OCI-LY7 (cell line): ENCODE data around the gene SEPTIN10. TPM values are rescaled to one million over a fixed set of nuclear protein-coding genes. Genes with fewer than 3 reads are reported as not detected.

Source experiments
- BruUV-seq: library from RNA; stranded (reverse); fragments of 400-500 nt; replicated peaks from 2 replicates; lab custom pipeline; 2021; lab: Mats Ljungman, UMichigan
- CTCF ChIA-PET: fragments of 300-600 bp; sonication (Branson Sonifier 250); formaldehyde crosslinking; loops from one replicate; lab custom pipeline; 2022; ENCODE audit warnings: antibody characterized with exemption; ENCODE audit not compliant: unreplicated experiment; lab: Charles Lee
- POLR2A ChIA-PET: fragments of 300-600 bp; sonication (Branson Sonifier 250); formaldehyde crosslinking; loops from one replicate; lab custom pipeline; 2022; ENCODE audit warnings: antibody characterized with exemption; lab: Charles Lee
- DNase-seq: peaks from one replicate; pipeline ENCODE4 v3.0.0-alpha.2; 2015; ENCODE audit warnings: low spot score
- H2AFZ ChIP-seq: fragments of 200-600 bp; sonication (generic), shearing (Covaris generic); 2 replicates; pipeline ENCODE4 v1.6.1; 2014; ENCODE audit warnings: mild to moderate bottlenecking, antibody characterized with exemption, low read length, moderate library complexity
- H3K27ac ChIP-seq: fragments of 200-600 bp; sonication (generic); 2 replicates; pipeline ENCODE4 v1.5.1; 2014; ENCODE audit warnings: mixed run types, low read depth, mild to moderate bottlenecking, moderate library complexity, low read length, inconsistent platforms; ENCODE audit not compliant: poor library complexity, severe bottlenecking
- H3K36me3 ChIP-seq: fragments of 200-600 bp; sonication (generic); 2 replicates; pipeline ENCODE4 v1.6.1; 2014; ENCODE audit warnings: mild to moderate bottlenecking, antibody characterized with exemption, low read length, moderate library complexity, mixed read lengths; ENCODE audit not compliant: insufficient read depth
- H3K4me1 ChIP-seq: fragments of 200-600 bp; sonication (generic); 2 replicates; pipeline ENCODE4 v1.5.1; 2014; ENCODE audit warnings: mild to moderate bottlenecking, low read length; ENCODE audit not compliant: insufficient read depth, poor library complexity, severe bottlenecking
- H3K4me2 ChIP-seq: fragments of 200-600 bp; sonication (generic); 2 replicates; pipeline ENCODE4 v1.6.1; 2014; ENCODE audit warnings: mild to moderate bottlenecking, low read length
- H3K4me3 ChIP-seq: fragments of 200-600 bp; sonication (generic); 2 replicates; pipeline ENCODE4 v1.5.1; 2014; ENCODE audit warnings: mild to moderate bottlenecking, low read depth, low read length; ENCODE audit not compliant: poor library complexity, severe bottlenecking
- H3K79me2 ChIP-seq: fragments of 200-600 bp; sonication (generic); 2 replicates; pipeline ENCODE4 v1.6.1; 2016; ENCODE audit warnings: low read depth, mild to moderate bottlenecking, low read length, moderate library complexity, mixed read lengths; ENCODE audit not compliant: insufficient read depth
- H3K9me2 ChIP-seq: fragments of 200-600 bp; sonication (generic); 2 replicates; pipeline ENCODE4 v1.6.1; 2016; ENCODE audit warnings: mild to moderate bottlenecking, low read length, mixed read lengths; ENCODE audit not compliant: insufficient read depth
- H3K9me3 ChIP-seq: fragments of 200-600 bp; sonication (generic); 2 replicates; pipeline ENCODE4 v1.6.1; 2014; ENCODE audit warnings: mild to moderate bottlenecking, mixed run types, low read length, mixed read lengths
- H4K20me1 ChIP-seq: fragments of 200-600 bp; sonication (generic); 2 replicates; pipeline ENCODE4 v1.6.1; 2014; ENCODE audit warnings: mild to moderate bottlenecking, antibody characterized with exemption, low read length, moderate library complexity, mixed read lengths; ENCODE audit not compliant: insufficient read depth
- EZH2phosphoT487 ChIP-seq: fragments of 200-600 bp; sonication (generic); IDR thresholded peaks from 2 replicates; pipeline ENCODE4 v1.6.1; 2018; ENCODE audit warnings: low read depth, borderline replicate concordance, mild to moderate bottlenecking, mixed run types, antibody characterized with exemption, low read length, moderate library complexity, mixed read lengths
- intact Hi-C: fragments of 100-400 bp; cut with micrococcal nuclease; formaldehyde crosslinking; loops from one replicate; pipeline ENCODE4 v1.10.0; 2022; ENCODE audit not compliant: unreplicated experiment
- total RNA-seq, 2 experiments: library from RNA; depleted of rRNA in 1 of 2; stranded (reverse); fragments of >200 nt in 1 of 2; shearing (Covaris generic) in 1 of 2; gene quantifications; 2 replicates each; pipeline ENCODE4 v1.2.3, GENCODE V29; 2014 to 2022
- TF ChIP-seq, protein P1 (sequence below): fragments of 200-600 bp; sonication (generic); conservative IDR thresholded peaks from 2 replicates; pipeline ENCODE4 v1.5.1; 2014; ENCODE audit warnings: mild to moderate bottlenecking, antibody characterized with exemption, low read length, moderate library complexity, mixed read lengths

Gene SEPTIN10
- total RNA-seq, 2 experiments from 2014 or later, result not detected

DNA sequence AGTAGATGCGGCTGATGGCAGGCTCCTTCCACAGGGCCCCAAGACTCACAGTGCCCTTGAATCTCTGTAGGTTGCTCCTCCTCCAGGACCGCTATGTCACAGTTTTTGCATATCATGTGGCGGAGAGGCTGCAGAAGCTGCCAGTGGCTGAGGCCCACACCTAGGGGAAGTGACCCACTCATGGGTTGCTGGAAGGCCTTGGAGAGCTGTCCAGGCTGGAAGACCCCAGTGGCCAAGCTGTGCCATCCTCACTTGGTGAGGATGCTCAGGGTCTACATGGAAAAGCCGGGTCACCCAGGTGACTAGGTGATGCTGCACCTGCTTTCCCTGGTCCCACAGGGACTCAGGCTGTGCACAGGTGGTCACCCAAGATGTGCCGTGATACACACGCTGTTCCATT, 90.6 kb downstream of the SEPTIN10 start:
- no peak for TF ChIP-seq EZH2phosphoT487
- TF ChIP-seq, protein P1, sequence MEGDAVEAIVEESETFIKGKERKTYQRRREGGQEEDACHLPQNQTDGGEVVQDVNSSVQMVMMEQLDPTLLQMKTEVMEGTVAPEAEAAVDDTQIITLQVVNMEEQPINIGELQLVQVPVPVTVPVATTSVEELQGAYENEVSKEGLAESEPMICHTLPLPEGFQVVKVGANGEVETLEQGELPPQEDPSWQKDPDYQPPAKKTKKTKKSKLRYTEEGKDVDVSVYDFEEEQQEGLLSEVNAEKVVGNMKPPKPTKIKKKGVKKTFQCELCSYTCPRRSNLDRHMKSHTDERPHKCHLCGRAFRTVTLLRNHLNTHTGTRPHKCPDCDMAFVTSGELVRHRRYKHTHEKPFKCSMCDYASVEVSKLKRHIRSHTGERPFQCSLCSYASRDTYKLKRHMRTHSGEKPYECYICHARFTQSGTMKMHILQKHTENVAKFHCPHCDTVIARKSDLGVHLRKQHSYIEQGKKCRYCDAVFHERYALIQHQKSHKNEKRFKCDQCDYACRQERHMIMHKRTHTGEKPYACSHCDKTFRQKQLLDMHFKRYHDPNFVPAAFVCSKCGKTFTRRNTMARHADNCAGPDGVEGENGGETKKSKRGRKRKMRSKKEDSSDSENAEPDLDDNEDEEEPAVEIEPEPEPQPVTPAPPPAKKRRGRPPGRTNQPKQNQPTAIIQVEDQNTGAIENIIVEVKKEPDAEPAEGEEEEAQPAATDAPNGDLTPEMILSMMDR, result no peak
- Histone ChIP-seq H3K4me3 (no peak overlapping the region), H3K4me2 (no peak overlapping the region), H4K20me1 (no peaks in the 10 kb centered on the region), H3K79me2 (no peaks in the 10 kb centered on the region), H3K9me3 (no peaks in the 10 kb centered on the region), H3K9me2 (no peaks in the 10 kb centered on the region), H3K4me1 (no peaks in the 10 kb centered on the region), H2AFZ (no peak overlapping the region), H3K27ac (no peak overlapping the region), H3K36me3 (no peaks in the 10 kb centered on the region)
- no TSS peak for BruUV-seq
- ChIA-PET CTCF (interaction anchor here (0.6 kb wide), 1 partner anchor 13 kb away, joined by 3 read pairs; no protein-coding TSS in a partner anchor), POLR2A (interaction anchor here (0.7 kb wide), 1 partner anchor 9 kb away, joined by 3 read pairs; no protein-coding TSS in a partner anchor)
- DNase-seq, result no peak
- intact Hi-C loops, result no loop called here

DNA sequence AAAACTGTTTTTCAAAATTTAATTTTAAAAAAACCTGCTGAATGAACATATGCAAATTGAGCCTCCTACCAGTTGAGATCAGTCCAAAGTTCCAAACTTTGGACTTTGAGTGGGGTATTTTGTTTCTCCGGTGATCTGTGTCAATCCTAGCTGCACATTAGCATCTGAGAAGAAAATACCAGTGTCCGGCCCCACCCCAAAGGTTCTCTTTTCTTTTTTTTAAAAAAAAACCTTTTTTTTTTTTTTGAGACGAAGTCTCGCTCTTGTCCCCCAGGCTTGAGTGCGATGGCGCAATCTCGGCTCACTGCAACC, 91.7 kb downstream of the SEPTIN10 start:
- Histone ChIP-seq H3K4me1 (no peaks in the 10 kb centered on the region), H3K4me2 (no peak overlapping the region), H3K36me3 (no peaks in the 10 kb centered on the region), H3K9me2 (no peaks in the 10 kb centered on the region), H4K20me1 (no peaks in the 10 kb centered on the region), H3K4me3 (no peak overlapping the region), H3K27ac (no peak overlapping the region), H3K9me3 (no peaks in the 10 kb centered on the region), H2AFZ (no peak overlapping the region), H3K79me2 (no peaks in the 10 kb centered on the region)
- intact Hi-C loops, result no loop called here
- DNase-seq, result no peak
- no TSS peak for BruUV-seq
- ChIA-PET POLR2A (no interaction called here), CTCF (no interaction called here)
- TF ChIP-seq, protein P1, result no peak
- TF ChIP-seq EZH2phosphoT487, result no peak

DNA sequence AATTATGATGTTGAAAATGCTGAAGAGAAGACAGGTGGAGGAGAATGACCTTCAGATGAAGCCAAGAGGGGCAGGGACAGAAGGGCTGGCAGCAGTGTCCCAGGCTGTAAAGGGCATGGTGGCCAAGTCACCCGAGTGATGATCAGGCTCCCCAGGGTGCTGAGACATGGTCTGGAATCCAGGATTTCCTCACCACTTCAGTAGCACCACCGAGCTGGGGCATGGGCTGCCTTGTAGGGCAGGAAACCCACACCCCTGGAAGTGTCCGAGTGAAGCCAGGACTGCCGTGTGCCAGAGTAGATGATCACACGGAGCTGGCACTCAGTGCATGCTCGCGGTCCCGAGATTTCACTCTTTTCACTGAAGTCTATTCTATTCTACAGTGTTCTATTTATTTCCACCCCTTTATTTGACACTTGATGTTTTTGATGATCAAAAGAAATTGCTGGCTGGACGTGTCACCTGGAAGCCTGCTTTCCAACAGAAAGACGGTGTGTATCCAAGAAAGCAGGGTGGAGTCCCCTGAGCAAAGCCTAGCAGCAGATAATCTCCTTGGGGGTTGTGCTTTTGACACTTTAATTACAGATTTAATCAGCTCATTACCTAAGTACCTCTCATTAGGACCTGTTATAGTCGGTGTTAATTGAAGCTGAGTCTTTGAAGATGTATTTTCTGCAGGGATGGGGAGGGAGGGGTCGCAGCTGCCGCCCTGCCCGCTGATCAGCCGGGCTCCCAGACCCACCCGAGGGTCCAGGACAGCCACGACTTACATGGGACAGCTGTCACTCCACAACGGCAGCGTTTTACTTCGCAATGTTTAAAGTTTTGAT, 92.3 kb downstream of the SEPTIN10 start:
- Histone ChIP-seq H3K9me3 (no peaks in the 10 kb centered on the region), H2AFZ (no peak overlapping the region), H3K36me3 (no peaks in the 10 kb centered on the region), H3K4me2 (no peak overlapping the region), H3K79me2 (no peaks in the 10 kb centered on the region), H3K9me2 (no peaks in the 10 kb centered on the region), H4K20me1 (no peaks in the 10 kb centered on the region), H3K27ac (no peak overlapping the region), H3K4me3 (no peak overlapping the region), H3K4me1 (no peaks in the 10 kb centered on the region)
- no peak for DNase-seq
- no TSS peak for BruUV-seq
- ChIA-PET POLR2A (no interaction called here), CTCF (no interaction called here)
- intact Hi-C loops, result no loop called here
- TF ChIP-seq, protein P1, result no peak
- TF ChIP-seq EZH2phosphoT487, result no peak
